DND-41 (cell line): ENCODE data around the gene KCNC3.

Source experiments
- ATAC-seq: fragments of 200-7000 bp; cut with Tn5 transposase; 3 replicates; pipeline ENCODE4 v1.9.1; 2021; ENCODE audit warnings: low read depth; ENCODE audit not compliant: insufficient read depth
- DNase-seq: peaks from one replicate; pipeline ENCODE4 v3.0.0-alpha.2; 2020
- H2AFZ ChIP-seq: 2 replicates; pipeline ENCODE4 v1.6.0; 2012; ENCODE audit warnings: low read depth, low read length
- H3K27ac ChIP-seq: 2 replicates; pipeline ENCODE4 v1.5.1; 2012; ENCODE audit warnings: low read length, inconsistent platforms
- H3K27me3 ChIP-seq: fragments of 200-600 bp; sonication (generic); 2 replicates; pipeline ENCODE4 v1.6.0; 2012; ENCODE audit warnings: low read length, mild to moderate bottlenecking, inconsistent platforms; ENCODE audit not compliant: insufficient read depth, poor library complexity
- H3K36me3 ChIP-seq: 2 replicates; pipeline ENCODE4 v1.5.1; 2012; ENCODE audit warnings: low read length, inconsistent platforms; ENCODE audit not compliant: insufficient read depth
- H3K4me1 ChIP-seq: 2 replicates; pipeline ENCODE4 v1.5.1; 2012; ENCODE audit warnings: mild to moderate bottlenecking, low read length; ENCODE audit not compliant: insufficient read depth
- H3K4me2 ChIP-seq: 2 replicates; pipeline ENCODE4 v1.6.0; 2012; ENCODE audit warnings: mild to moderate bottlenecking, moderate library complexity, low read length, inconsistent platforms; ENCODE audit not compliant: insufficient read depth
- H3K4me3 ChIP-seq, 2 experiments: fragments of 200-600 bp in 1 of 2; shearing (Covaris generic) in 1 of 2; 2 replicates each; pipeline ENCODE4 v1.5.1; 2012 to 2016; ENCODE audit warnings: inconsistent platforms in 2 of 2, low read length in 2 of 2, mild to moderate bottlenecking in 2 of 2, low read depth in 1 of 2, moderate library complexity in 1 of 2
- H3K79me2 ChIP-seq: 2 replicates; pipeline ENCODE4 v1.6.0; 2012; ENCODE audit warnings: low read length, inconsistent platforms; ENCODE audit not compliant: insufficient read depth
- H3K9ac ChIP-seq: 2 replicates; pipeline ENCODE4 v1.6.0; 2012; ENCODE audit warnings: low read depth, mild to moderate bottlenecking, inconsistent platforms, low read length, moderate library complexity
- H3K9me3 ChIP-seq: 2 replicates; pipeline ENCODE4 v1.5.1; 2012; ENCODE audit warnings: low read length, moderate library complexity, mild to moderate bottlenecking, inconsistent platforms; ENCODE audit not compliant: insufficient read depth, severe bottlenecking
- H4K20me1 ChIP-seq: 2 replicates; pipeline ENCODE4 v1.6.0; 2012; ENCODE audit warnings: low read length; ENCODE audit not compliant: insufficient read depth
- CTCF ChIP-seq: IDR thresholded peaks from 2 replicates; pipeline ENCODE4 v1.5.1; 2012; ENCODE audit warnings: borderline replicate concordance, low read length, moderate library complexity, mild to moderate bottlenecking; ENCODE audit not compliant: poor library complexity, severe bottlenecking; ENCODE audit errors: extremely low read depth
- EZH2 ChIP-seq: IDR thresholded peaks from 3 replicates; pipeline ENCODE4 v1.6.1; 2012; ENCODE audit warnings: borderline replicate concordance, low read depth, mild to moderate bottlenecking, moderate library complexity, low read length, inconsistent platforms; ENCODE audit not compliant: severe bottlenecking

Gene KCNC3

DNA sequence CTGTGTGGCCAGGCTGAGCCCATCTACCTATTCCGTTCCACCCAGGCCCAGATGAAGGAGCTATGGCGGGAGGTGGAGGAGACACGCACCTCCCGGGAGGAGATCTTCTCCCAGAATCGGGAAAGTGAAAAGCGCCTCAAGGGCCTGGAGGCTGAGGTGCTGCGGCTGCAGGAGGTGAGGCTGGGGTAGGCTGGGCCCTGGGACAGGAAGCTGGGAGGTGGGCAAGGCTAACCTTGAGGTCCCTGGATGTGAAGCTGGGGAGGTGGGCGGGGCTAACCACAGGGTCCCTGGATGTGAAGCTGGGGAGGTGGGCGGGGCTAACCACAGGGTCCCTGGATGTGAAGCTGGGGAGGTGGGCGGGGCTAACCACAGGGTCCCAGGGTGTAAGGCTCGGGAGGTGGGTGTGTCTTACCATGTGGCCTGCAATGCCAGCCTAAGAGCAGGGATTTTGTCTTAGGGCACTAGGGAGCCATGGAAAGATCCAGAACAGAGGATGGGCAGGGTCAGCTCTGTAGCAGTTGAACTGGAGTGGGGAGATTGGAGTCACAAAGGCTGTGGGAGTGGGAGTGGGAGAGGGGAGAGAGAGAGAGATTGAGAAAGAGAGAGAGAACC is 36.9 kb downstream of the KCNC3 start:
- no peaks in the 10 kb centered on the region for H3K79me2 ChIP-seq
- no peaks in the 10 kb centered on the region for H3K4me1 ChIP-seq
- no peaks in the 10 kb centered on the region for H3K36me3 ChIP-seq
- no peak overlapping the region for H3K4me2 ChIP-seq
- no peak overlapping the region for H3K4me3 ChIP-seq
- H3K9ac ChIP-seq = no peak overlapping the region
- no peaks in the 10 kb centered on the region for H3K27me3 ChIP-seq
- TF ChIP-seq CTCF (no peak), EZH2 (no peak)
- no peak overlapping the region for H2AFZ ChIP-seq
- no peak overlapping the region for H3K27ac ChIP-seq
- ATAC-seq = no peak
- H4K20me1 ChIP-seq = no peaks in the 10 kb centered on the region
- peak; percentile 7 for DNase-seq
- H3K9me3 ChIP-seq = no peaks in the 10 kb centered on the region

- no peaks in the 10 kb centered on the region for H3K79me2 ChIP-seq
- no peak overlapping the region for H2AFZ ChIP-seq
- no peak overlapping the region for H3K4me2 ChIP-seq
- H3K4me1 ChIP-seq = no peaks in the 10 kb centered on the region
- H4K20me1 ChIP-seq = no peaks in the 10 kb centered on the region
- DNase-seq (no peak), ATAC-seq (no peak)
- peaks cover 7% of the 10 kb centered on the region for H3K9me3 ChIP-seq
- no peaks in the 10 kb centered on the region for H3K27me3 ChIP-seq
- no peak overlapping the region for H3K4me3 ChIP-seq
- no peak overlapping the region for H3K9ac ChIP-seq
- TF ChIP-seq EZH2 (no peak), CTCF (no peak)
- no peak overlapping the region for H3K27ac ChIP-seq
- H3K36me3 ChIP-seq = no peaks in the 10 kb centered on the region
Measured at GRCh38 chr19:50290775-50291174, 38.4 kb downstream of the KCNC3 start.

GRCh38 chr19:50290011-50290410 is 39.2 kb downstream of the KCNC3 start:
- Histone ChIP-seq H3K36me3 (no peaks in the 10 kb centered on the region), H3K4me3 (no peak overlapping the region), H4K20me1 (no peaks in the 10 kb centered on the region), H3K27ac (no peak overlapping the region), H3K9ac (no peak overlapping the region), H3K9me3 (peaks cover 13% of the 10 kb centered on the region), H3K4me2 (no peak overlapping the region), H2AFZ (no peak overlapping the region), H3K27me3 (no peaks in the 10 kb centered on the region), H3K4me1 (no peaks in the 10 kb centered on the region), H3K79me2 (no peaks in the 10 kb centered on the region)
- no peak for ATAC-seq
- TF ChIP-seq CTCF = no peak
- TF ChIP-seq EZH2 = no peak
- DNase-seq = no peak
